ENCODE data around the gene TMEM116.
A peak's percentile ranks its signal among the peaks of the same experiment; 100 is the strongest.
"Not testable (repeated sequence)": the region's sequence is repeated elsewhere in the genome, so short reads cannot be mapped to it uniquely, and the experiment has no call there.

The TMEM116 gene

DNA sequence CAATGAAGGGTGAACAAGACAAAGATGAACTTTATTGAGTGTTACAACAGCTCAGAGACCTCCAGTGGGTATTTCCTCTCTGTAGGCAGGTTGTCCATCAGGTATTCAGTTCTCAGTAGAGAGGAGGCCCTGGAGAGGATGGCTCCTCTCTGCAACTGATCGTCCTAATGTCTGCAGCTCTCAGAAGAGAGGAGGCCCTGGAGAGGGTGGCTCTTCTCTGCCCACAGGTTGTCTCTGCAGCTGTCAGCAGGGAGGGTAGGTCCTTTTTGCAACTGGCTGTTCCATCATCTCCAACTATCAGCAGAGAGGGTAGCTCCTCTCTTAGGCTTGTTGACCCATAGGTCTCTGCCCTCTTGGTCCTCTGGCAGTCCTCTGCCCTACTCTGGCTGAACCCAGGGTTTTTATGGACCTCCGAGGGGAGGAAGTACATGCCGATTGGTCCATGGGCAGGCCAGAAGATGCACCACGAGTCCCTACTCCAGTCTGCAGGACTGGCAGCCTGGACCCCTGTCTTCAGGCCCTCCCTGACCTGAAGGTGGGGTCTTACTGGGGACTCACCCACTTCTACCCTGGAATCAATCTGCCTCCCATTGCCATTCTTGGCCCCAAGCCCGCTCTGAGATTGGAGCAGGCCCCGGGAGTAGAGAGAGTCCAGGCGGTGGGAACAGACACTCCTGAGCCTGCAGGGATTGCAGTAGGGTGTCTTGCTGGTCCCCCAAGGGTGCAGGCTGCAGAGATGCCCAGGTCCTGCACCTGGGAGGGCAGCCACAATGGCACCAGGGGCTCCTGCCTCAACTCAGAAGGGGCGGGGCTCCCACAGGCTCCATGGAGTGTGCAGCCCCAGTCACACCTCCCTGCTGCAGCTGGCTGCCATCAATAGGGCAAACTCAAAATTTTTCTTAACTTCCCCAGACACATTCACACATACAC is 2.3 kb downstream of the TMEM116 start:
- DNase-seq (ENCODE audit: insufficient read length, low spot score), result no peak

GRCh38 chr12:112009596-112009995 is 3.4 kb downstream of the TMEM116 start:
- not testable (repeated sequence) for DNase-seq (ENCODE audit: insufficient read length, low spot score)

More for the DNA sequence above, 2.3 kb downstream of the TMEM116 start:
- FAIRE-seq, result no peak

GRCh38 chr12:112008918-112009317 is 4.0 kb downstream of the TMEM116 start:
- no peak for FAIRE-seq
- DNase-seq (ENCODE audit: insufficient read length, low spot score), result no peak

More at GRCh38 chr12:112009596-112009995, 3.4 kb downstream of the TMEM116 start:
- FAIRE-seq, result not testable (repeated sequence)

- FAIRE-seq (peak; percentile 78), DNase-seq (ENCODE audit: insufficient read length, low spot score) (no peak)
These were observed 5.0 kb downstream of the TMEM116 start for GRCh38 chr12:112007945-112008344.

GRCh38 chr12:112005419-112006395 is 7.3 kb downstream of the TMEM116 start:
- DNase-seq (ENCODE audit: insufficient read length, low spot score) (no peak), FAIRE-seq (peak; percentile 67)

GRCh38 chr12:112004041-112004440 is 8.9 kb downstream of the TMEM116 start:
- no peak for FAIRE-seq
- no peak for DNase-seq (ENCODE audit: insufficient read length, low spot score)

DNA sequence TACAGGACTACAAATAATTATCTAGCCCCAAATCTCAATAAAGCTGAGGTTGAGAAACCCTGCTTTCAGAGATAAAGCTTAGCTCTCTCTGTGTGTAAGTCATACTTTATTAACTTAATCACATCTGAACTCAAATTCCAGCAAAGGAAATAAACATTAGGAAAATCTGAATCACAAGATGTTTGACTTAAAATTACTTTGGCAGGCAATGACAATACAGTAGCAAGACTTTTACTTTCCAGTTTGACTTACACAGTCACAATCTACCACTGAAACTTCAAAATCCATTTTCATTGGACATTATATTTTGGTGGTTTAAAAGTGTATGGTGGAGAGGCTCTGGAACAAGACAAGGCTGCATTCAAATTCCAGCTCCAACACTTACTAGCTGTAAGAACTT is 11.4 kb downstream of the TMEM116 start:
- DNase-seq (ENCODE audit: insufficient read length, low spot score), result no peak
- FAIRE-seq, result peak; percentile 63

DNA sequence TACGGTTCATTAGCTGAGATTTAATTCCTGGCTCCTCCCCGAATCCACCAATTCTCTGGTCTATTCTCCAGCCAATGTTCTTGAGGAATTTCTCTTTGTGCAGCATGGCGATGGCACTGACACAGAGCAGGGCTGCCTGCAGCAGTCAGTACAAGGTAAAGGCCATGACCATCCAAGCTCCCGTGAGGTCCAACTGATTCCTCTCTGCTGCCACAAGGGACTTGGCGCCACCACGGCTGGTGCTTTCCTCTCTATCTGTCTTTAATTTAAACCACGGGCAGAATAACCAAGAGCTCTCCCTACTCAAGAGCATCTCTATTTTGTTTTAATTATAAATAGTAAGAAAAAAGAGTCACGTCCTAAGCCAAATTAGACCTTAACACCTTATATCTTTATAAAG is 12.1 kb downstream of the TMEM116 start:
- FAIRE-seq (no peak), DNase-seq (ENCODE audit: insufficient read length, low spot score) (no peak)

- not testable (repeated sequence) for DNase-seq (ENCODE audit: insufficient read length, low spot score); FAIRE-seq
These were observed 13.8 kb downstream of the TMEM116 start for GRCh38 chr12:111999129-111999528.

- DNase-seq (ENCODE audit: insufficient read length, low spot score) (no peak), FAIRE-seq (no peak)
These were observed 14.9 kb downstream of the TMEM116 start for GRCh38 chr12:111998015-111998414.

DNA sequence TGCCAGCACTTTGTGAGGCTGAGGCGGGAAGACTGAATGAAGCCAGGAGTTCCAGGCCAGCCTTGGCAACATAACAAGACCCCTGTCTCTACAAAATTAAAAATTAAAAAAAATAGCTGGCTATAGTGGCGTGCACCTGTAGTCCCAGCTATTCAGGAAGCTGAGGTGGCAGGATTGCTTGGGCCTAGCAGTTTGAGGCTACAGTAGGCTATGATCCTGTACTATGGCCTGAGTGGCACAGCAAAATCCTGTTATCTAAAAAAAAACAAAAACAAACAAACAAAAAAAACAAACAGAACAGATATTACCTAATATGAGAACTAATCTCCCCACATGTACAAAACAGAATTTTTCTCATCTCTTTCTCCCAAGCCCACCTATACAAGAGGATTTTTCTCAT is 15.7 kb downstream of the TMEM116 start:
- FAIRE-seq, result no peak
- no peak for DNase-seq (ENCODE audit: insufficient read length, low spot score)

DNA sequence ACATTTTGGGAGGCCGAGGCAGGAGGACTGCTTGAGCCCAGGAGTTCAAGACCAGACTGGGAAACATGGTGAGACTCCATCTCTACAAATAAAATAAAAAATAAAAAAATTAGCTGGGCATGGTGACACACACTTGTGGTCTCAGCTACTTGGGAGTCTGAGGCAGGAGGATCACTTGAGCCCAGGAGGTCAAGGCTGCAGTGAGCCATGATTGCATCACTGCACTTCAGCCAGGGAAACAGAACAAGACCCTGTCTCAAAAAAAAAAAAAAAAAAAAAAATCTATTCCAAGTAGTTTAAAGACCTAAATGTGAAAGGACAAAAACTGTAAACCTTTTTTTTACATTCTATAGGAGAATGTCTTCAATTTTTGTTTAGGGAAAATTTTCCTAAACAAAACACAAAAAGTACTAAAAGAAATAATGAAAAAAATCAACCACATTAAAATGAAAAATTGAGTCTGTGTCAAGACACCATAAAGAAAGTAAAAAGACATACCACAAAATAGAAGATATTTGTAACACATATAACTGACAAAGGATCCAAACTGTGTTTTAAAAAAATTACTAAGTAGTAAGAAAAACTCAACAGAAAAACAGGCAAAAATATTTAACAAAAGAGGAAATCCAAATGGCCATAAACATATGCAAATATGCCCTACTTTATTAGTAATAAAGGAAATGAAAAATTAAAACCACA is 17.0 kb downstream of the TMEM116 start:
- DNase-seq (ENCODE audit: insufficient read length, low spot score) (no peak), FAIRE-seq (peak; percentile 8)

DNA sequence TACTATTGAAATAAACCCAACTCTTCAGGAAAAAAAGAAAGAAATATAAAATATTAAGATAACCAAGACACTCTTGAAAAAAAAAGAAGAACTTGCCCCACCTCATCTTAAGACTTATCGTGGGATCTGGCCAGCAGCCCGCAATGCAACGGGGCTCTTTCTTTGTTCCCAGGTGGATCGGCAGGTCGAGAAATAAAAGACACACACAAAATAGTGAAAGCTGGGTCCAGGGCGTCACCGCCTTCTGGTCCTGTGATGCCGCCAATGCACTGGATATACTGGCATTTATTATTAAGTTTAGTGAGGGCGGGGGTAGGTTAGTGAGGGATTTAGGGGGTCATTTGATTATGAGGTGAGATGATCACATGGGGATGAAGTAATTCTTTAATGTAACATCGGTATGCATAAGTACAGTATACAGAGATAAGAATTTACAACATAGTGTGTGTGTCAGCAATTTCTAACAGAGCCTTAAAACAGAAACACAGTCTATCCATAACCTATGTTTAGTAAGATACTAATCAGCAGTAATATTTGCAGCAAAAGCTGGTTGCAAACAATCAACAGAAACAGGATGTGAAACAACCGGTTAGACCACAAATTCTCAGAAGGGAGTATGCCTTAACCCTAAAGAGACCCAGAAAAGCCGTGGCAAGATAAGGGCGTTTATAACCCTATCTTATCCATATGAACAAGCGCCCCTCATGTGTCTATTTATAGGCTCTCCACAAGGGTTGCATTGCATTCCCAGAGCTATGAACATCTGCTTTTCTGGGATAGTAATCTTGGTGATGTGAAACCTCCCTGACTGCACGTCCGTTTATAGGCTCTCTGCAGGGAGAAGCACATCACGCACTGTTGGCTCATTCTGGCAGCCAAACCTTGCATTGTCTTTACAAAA is 18.5 kb downstream of the TMEM116 start:
- peak; percentile 96 for FAIRE-seq
- not testable (repeated sequence) for DNase-seq (ENCODE audit: insufficient read length, low spot score)

- FAIRE-seq (peak; percentile 91), DNase-seq (ENCODE audit: insufficient read length, low spot score) (no peak)
These were observed 19.4 kb downstream of the TMEM116 start for GRCh38 chr12:111993292-111994150.

DNA sequence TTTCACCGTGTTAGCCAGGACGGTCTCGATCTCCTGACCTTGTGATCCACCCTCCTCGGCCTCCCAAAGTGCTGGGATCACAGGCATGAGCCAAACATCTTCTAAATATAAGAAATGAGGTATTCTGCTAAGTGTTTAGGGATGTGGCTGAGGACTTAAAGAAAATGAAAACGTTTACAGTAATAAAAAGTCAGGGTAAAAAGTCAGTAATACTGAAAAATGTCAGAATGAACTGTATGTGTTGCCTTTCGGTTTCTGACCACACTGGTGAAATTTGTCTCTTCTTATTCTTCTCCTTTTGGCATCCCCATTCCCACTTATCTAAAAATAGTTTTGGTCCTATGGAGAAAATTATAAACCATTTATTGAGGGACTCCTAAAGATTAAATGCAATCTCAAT is 20.5 kb downstream of the TMEM116 start:
- no peak for DNase-seq (ENCODE audit: insufficient read length, low spot score)
- FAIRE-seq, result peak; percentile 66

GRCh38 chr12:111991946-111992345 is 21.0 kb downstream of the TMEM116 start:
- FAIRE-seq (no peak), DNase-seq (ENCODE audit: insufficient read length, low spot score) (no peak)

GRCh38 chr12:111991535-111991934 is 21.4 kb downstream of the TMEM116 start:
- FAIRE-seq (peak; percentile 28), DNase-seq (ENCODE audit: insufficient read length, low spot score) (no peak)

DNA sequence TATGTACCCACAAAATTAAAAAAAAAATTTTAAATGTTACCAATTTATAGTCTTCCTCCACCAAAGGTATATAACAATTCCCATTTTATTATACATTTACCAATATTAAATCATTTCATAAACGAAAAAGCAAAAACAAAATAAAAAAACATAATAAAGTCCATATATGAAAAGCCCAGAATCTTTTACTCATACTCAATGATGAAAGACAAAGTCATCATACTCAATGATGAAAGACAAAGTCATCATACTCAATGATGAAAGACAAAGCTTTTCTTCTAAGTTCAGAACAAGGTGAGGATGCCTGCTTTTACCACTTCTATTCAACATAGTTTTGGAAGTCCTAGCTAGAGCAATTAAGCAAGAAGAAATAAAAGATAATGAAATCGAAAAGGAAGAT is 28.1 kb downstream of the TMEM116 start:
- no peak for FAIRE-seq
- no peak for DNase-seq (ENCODE audit: insufficient read length, low spot score)

GRCh38 chr12:111981987-111982386 is 31.0 kb downstream of the TMEM116 start:
- DNase-seq (ENCODE audit: insufficient read length, low spot score) (no peak), FAIRE-seq (no peak)
